ENCODE results near the gene NPAS3. TPM values are rescaled to one million over a fixed set of nuclear protein-coding genes. Genes with fewer than 3 reads are reported as not detected.

The NPAS3 gene
- total RNA-seq, 2 donors from 2014 or later = 0.33 to 0.78 TPM

- DNase-seq (no peak), ATAC-seq (no peak)
- WGBS, 2 donors = 32 to 34% methylated on average over 1 of the region's 1 CpG
- Histone ChIP-seq H3K4me3 (no peak overlapping the region), H3K9me3 (no peaks in the 10 kb centered on the region), H3K27me3 (no peaks in the 10 kb centered on the region), H3K27ac (no peak overlapping the region), H3K4me1 (no peaks in the 10 kb centered on the region), H3K36me3 (replicated peaks in 1 of 2; ENCODE audit: insufficient read depth in 1 of 2, low read depth in 2 of 2) (no peaks in the 10 kb centered on the region)
- TF ChIP-seq POLR2A (IDR thresholded peaks at IDR 0.05) = no peak
- TF ChIP-seq, protein P1, sequence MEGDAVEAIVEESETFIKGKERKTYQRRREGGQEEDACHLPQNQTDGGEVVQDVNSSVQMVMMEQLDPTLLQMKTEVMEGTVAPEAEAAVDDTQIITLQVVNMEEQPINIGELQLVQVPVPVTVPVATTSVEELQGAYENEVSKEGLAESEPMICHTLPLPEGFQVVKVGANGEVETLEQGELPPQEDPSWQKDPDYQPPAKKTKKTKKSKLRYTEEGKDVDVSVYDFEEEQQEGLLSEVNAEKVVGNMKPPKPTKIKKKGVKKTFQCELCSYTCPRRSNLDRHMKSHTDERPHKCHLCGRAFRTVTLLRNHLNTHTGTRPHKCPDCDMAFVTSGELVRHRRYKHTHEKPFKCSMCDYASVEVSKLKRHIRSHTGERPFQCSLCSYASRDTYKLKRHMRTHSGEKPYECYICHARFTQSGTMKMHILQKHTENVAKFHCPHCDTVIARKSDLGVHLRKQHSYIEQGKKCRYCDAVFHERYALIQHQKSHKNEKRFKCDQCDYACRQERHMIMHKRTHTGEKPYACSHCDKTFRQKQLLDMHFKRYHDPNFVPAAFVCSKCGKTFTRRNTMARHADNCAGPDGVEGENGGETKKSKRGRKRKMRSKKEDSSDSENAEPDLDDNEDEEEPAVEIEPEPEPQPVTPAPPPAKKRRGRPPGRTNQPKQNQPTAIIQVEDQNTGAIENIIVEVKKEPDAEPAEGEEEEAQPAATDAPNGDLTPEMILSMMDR (IDR thresholded peaks at IDR 0.05) = no peak
- intact Hi-C loops (cut with DNase I) = no loop called here
Measured at GRCh38 chr14:33254861-33255395, 316.2 kb downstream of the NPAS3 start.

- intact Hi-C loops (cut with DNase I) = no loop called here
- WGBS, 2 donors = 46 to 86% methylated on average over 2 of the region's 2 CpGs
Measured at GRCh38 chr14:33257796-33258195, 319.1 kb downstream of the NPAS3 start.

DNA sequence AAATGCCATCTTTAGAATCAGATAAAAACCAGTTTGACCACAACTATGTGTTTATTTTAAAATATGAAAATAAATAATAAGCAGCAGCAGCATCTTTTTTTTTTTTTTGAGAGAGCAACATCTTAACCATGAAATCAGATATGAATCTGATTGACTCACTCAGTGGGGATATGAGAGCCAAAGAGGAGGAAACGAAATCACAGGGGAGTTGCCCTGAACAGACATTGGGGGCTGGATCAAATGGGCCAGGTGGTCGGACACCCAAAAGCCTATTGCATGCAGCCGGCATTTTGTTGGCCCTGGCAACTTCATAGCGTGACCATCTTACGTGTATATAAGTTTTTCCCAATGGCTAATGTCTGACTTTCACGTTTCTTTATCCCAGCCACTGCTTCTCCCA lies 321.1 kb downstream of the NPAS3 start:
- Histone ChIP-seq H3K36me3 (replicated peaks in 1 of 2; ENCODE audit: insufficient read depth in 1 of 2, low read depth in 2 of 2) (no peaks in the 10 kb centered on the region), H3K4me3 (no peak overlapping the region), H3K27me3 (no peaks in the 10 kb centered on the region), H3K27ac (no peak overlapping the region), H3K4me1 (no peaks in the 10 kb centered on the region), H3K9me3 (no peaks in the 10 kb centered on the region)
- TF ChIP-seq POLR2A (IDR thresholded peaks at IDR 0.05) = no peak
- TF ChIP-seq, protein P1 (IDR thresholded peaks at IDR 0.05) = no peak
- DNase-seq = no peak
- WGBS, 2 donors = 81 to 82% methylated on average over 6 of the region's 6 CpGs
- no peak for ATAC-seq
- intact Hi-C loops (cut with DNase I) = no loop called here

More at GRCh38 chr14:33257796-33258195, 319.1 kb downstream of the NPAS3 start:
- Histone ChIP-seq H3K36me3 (replicated peaks in 1 of 2; ENCODE audit: insufficient read depth in 1 of 2, low read depth in 2 of 2) (no peaks in the 10 kb centered on the region), H3K27ac (no peak overlapping the region), H3K9me3 (no peaks in the 10 kb centered on the region), H3K27me3 (no peaks in the 10 kb centered on the region), H3K4me3 (no peak overlapping the region), H3K4me1 (no peaks in the 10 kb centered on the region)
- ATAC-seq = no peak
- no peak for TF ChIP-seq POLR2A (IDR thresholded peaks at IDR 0.05)
- TF ChIP-seq, protein P1 (IDR thresholded peaks at IDR 0.05) = no peak
- DNase-seq = no peak

DNA sequence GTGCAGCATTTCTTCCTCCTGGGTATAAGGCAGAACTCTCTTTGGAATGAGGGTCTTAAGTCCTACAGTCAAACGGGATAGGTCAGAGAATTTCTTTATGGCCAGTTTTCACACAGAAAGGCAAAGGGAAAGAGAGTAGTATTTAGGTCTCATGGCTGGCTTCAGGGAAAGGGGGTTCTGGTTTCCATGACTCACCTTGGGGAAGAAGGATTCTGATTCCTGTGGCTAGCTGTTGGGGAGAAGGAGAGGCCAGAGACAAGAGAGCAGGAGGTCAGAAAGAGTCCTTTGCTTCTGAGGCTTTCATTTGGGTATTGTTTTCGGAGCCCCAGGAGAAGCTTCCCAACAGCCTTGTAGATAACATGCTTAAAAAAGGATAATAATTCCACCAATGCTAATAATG lies 332.5 kb downstream of the NPAS3 start:
- TF ChIP-seq, protein P1 (IDR thresholded peaks at IDR 0.05) = no peak
- no peak for TF ChIP-seq POLR2A (IDR thresholded peaks at IDR 0.05)
- no peak for ATAC-seq
- Histone ChIP-seq H3K4me3 (no peak overlapping the region), H3K36me3 (replicated peaks in 1 of 2; ENCODE audit: insufficient read depth in 1 of 2, low read depth in 2 of 2) (no peaks in the 10 kb centered on the region), H3K27ac (no peak overlapping the region), H3K27me3 (no peaks in the 10 kb centered on the region), H3K4me1 (no peaks in the 10 kb centered on the region), H3K9me3 (no peaks in the 10 kb centered on the region)
- WGBS, 2 donors = 85 to 90% methylated on average over 2 of the region's 2 CpGs
- no peak for DNase-seq
- intact Hi-C loops (cut with DNase I) = no loop called here

DNA sequence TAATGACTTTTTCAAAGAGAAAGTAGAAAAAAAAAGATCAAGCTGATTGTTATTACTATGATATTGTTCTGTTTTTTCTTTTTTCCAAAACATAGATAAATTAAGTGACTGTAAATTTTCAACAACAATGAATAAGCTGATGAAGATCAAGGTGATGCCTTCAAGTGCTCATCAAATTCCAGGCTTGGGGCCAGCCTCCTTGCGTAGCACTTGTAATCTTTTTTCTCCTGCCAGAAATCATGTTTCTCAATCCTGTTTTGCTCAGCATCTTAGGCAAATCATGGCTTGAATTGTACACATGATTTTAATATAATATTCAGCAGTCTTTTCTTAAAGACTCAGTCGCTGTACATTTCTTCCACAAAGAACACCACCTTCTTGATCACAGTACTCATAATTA lies 333.2 kb downstream of the NPAS3 start:
- TF ChIP-seq POLR2A (IDR thresholded peaks at IDR 0.05) = no peak
- TF ChIP-seq, protein P1 (IDR thresholded peaks at IDR 0.05) = no peak
- H3K27ac ChIP-seq = no peak overlapping the region
- WGBS, 2 donors = 87 to 94% methylated on average over 2 of the region's 2 CpGs
- no peak overlapping the region for H3K4me3 ChIP-seq
- H3K27me3 ChIP-seq = no peaks in the 10 kb centered on the region
- no peaks in the 10 kb centered on the region for H3K4me1 ChIP-seq
- ATAC-seq (no peak), DNase-seq (no peak)
- intact Hi-C loops (cut with DNase I) = no loop called here
- H3K9me3 ChIP-seq = no peaks in the 10 kb centered on the region
- H3K36me3 ChIP-seq (replicated peaks in 1 of 2; ENCODE audit: insufficient read depth in 1 of 2, low read depth in 2 of 2) = no peaks in the 10 kb centered on the region
